ENCODE measurements around the gene DYNLRB2. TPM values are rescaled to one million over a fixed set of nuclear protein-coding genes. Genes with fewer than 3 reads are reported as not detected.

Gene DYNLRB2
- total and polyA plus RNA-seq, 2 of the 13 experiments (the other 11 are each of a cell fraction or from before 2014, with no cell fraction given): not detected

DNA sequence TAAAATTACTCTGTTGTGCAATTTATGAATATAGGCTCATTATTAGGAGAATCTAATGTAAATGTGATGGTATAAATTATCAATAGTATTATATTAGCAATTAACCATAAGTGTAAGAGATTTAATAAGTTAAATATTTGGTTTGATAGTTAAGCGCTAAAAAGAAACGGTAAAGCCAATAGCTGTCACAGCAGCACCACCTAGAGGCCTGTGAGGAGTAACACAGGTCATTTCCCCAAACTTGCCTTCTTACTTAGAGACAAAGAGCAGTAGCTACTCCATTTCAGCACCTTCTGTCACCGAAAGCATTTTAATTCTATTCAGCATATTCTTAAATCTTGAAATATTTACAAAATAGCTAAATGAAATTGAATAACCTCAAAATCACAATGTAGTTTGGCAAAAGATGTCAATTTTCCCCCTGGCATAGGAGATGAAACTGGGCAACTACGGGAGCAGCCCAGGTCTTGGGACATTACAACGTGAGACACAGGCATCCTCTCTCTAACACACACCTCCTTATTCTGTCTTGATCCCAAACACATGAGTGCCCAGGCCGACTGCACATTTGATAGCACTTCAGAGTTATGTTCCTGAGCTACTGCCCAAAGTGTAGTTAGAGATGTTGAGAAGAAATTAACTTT lies 14.3 kb upstream of the DYNLRB2 start:
- Histone ChIP-seq H2AFZ (ENCODE audit: low read length) (no peak overlapping the region), H3K9ac (ENCODE audit: insufficient read depth, low read depth, low read length) (no peak overlapping the region), H3K9me3 (ENCODE audit: low read length) (no peaks in the 10 kb centered on the region), H3K27ac (ENCODE audit: extremely low read length, insufficient read depth, low read length) (no peak overlapping the region), H3K4me2 (ENCODE audit: low read depth, low read length) (no peak overlapping the region), H3K4me1 (ENCODE audit: insufficient read depth, low read length) (no peaks in the 10 kb centered on the region), H3K4me3 (replicated peaks in 1 of 3; ENCODE audit: insufficient read depth in 1 of 3, low read depth in 2 of 3, low read length in 3 of 3) (no peak overlapping the region), H3K27me3 (ENCODE audit: control insufficient read depth in 1 of 2, insufficient read depth in 2 of 2, low read length in 2 of 2) (no peaks in the 10 kb centered on the region), H4K20me1 (ENCODE audit: insufficient read depth, low read length) (no peaks in the 10 kb centered on the region), H3K36me3 (replicated peaks in 1 of 2; ENCODE audit: control insufficient read depth in 1 of 2, insufficient read depth in 2 of 2, low read length in 2 of 2) (no peaks in the 10 kb centered on the region), H3K79me2 (ENCODE audit: insufficient read depth, low read length) (no peaks in the 10 kb centered on the region)
- DNase-seq (ENCODE audit: low spot score): peak; percentile 60
- intact Hi-C loops (cut with micrococcal nuclease; ENCODE audit: unreplicated experiment) (loop anchor here (1.0 to 5.0 kb wide), 2 partner anchors 529 to 1819 kb away; no protein-coding TSS in a partner anchor), in situ Hi-C loops (cut with HindIII; ENCODE audit: extremely low pct_ligation_motif_present, low pct_unique_long_range_greater_than_20kb) (no loop called here)
- ATAC-seq: peak; percentile 68
- no TSS peak for BruUV-seq (replicated peaks)
- CTCF ChIA-PET (ENCODE audit: low intra/inter-chr PET ratio, low total read pairs): interaction anchor here (1.1 to 1.4 kb wide), 3 partner anchors 185 to 1601 kb away, joined by 3 to 6 read pairs (median 4); no protein-coding TSS in a partner anchor
- WGBS (ENCODE audit: low lambda C conversion rate): 17% methylated on average over 6 of the region's 6 CpGs
- FAIRE-seq: peak; percentile 72
- TF ChIP-seq PHF8 (CRISPR knock-in tag; IDR thresholded peaks at IDR 0.05): no peak
- TF ChIP-seq ZNF670 (CRISPR knock-in tag; IDR thresholded peaks at IDR 0.05; ENCODE audit: borderline replicate concordance): no peak
- TF ChIP-seq RAD21 (CRISPR knock-in tag; IDR thresholded peaks at IDR 0.05): 0 out of 2 replicates have a peak, but pooled peaks have one; percentile 14
- TF ChIP-seq PAXIP1 (CRISPR knock-in tag; conservative IDR thresholded peaks at IDR 0.05): no peak
- TF ChIP-seq ARNTL (CRISPR knock-in tag; IDR thresholded peaks at IDR 0.05): no peak
- TF ChIP-seq GPN1 (CRISPR knock-in tag; IDR thresholded peaks at IDR 0.05; ENCODE audit: borderline replicate concordance): no peak
- no peak for TF ChIP-seq ZNF12 (CRISPR knock-in tag; IDR thresholded peaks at IDR 0.05)
- no peak for TF ChIP-seq MAFF (IDR thresholded peaks at IDR 0.05; ENCODE audit: low read depth, low read length)
- TF ChIP-seq STAG1 (CRISPR knock-in tag; IDR thresholded peaks at IDR 0.05): peak; percentile 92
- no peak for TF ChIP-seq ZNF672 (CRISPR knock-in tag; IDR thresholded peaks at IDR 0.05)
- TF ChIP-seq, protein P1, sequence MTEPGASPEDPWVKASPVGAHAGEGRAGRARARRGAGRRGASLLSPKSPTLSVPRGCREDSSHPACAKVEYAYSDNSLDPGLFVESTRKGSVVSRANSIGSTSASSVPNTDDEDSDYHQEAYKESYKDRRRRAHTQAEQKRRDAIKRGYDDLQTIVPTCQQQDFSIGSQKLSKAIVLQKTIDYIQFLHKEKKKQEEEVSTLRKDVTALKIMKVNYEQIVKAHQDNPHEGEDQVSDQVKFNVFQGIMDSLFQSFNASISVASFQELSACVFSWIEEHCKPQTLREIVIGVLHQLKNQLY (CRISPR knock-in tag; IDR thresholded peaks at IDR 0.05): no peak
- TF ChIP-seq ZNF101 (CRISPR knock-in tag; IDR thresholded peaks at IDR 0.05; ENCODE audit: borderline replicate concordance, low read depth): no peak
- no peak for TF ChIP-seq MAFG (CRISPR knock-in tag; IDR thresholded peaks at IDR 0.05)
- TF ChIP-seq PCBP1 (IDR thresholded peaks at IDR 0.05; ENCODE audit: borderline replicate concordance, low read depth, low read length): no peak
- no peak for TF ChIP-seq FOXC1 (CRISPR knock-in tag; IDR thresholded peaks at IDR 0.05; ENCODE audit: borderline replicate concordance)
- peak; percentile 65 for TF ChIP-seq SMC3 (IDR thresholded peaks at IDR 0.05; ENCODE audit: low read length)
- no peak for TF ChIP-seq NCOA1 (CRISPR knock-in tag; IDR thresholded peaks at IDR 0.05)
- peak; percentile 84 for TF ChIP-seq CTCF (CRISPR knock-in tag; IDR thresholded peaks at IDR 0.05)
- no peak for TF ChIP-seq THAP11 (CRISPR knock-in tag; IDR thresholded peaks at IDR 0.05)
- POLR2A ChIA-PET: no interaction called here

Data from HepG2 (cell line).